HG02884 (cell line): Measurements from ENCODE around the gene CRADD.

Source experiments
- ATAC-seq: cut with Tn5 transposase; IDR thresholded peaks from one replicate; pipeline ENCODE4 v1.9.1; 2021; ENCODE audit warnings: mild to moderate bottlenecking, moderate library complexity; ENCODE audit not compliant: unreplicated experiment

CRADD gene

GRCh38 chr12:93734784-93735183 is 57.6 kb downstream of the CRADD start:
- ATAC-seq: no peak

- no peak for ATAC-seq
These were observed 59.5 kb downstream of the CRADD start for GRCh38 chr12:93736640-93737178.

GRCh38 chr12:93737457-93738198 is 60.5 kb downstream of the CRADD start:
- no peak for ATAC-seq

- no peak for ATAC-seq
These were observed 61.3 kb downstream of the CRADD start for GRCh38 chr12:93738199-93739058.

- ATAC-seq: no peak
These were observed 63.6 kb downstream of the CRADD start for GRCh38 chr12:93740751-93741150.

- ATAC-seq: peak; percentile 11
These were observed 64.5 kb downstream of the CRADD start for GRCh38 chr12:93741659-93742109.

GRCh38 chr12:93742110-93742934 is 65.1 kb downstream of the CRADD start:
- ATAC-seq: peak; percentile 87

- ATAC-seq: no peak
These were observed 66.2 kb downstream of the CRADD start for GRCh38 chr12:93743229-93743998.

- no peak for ATAC-seq
These were observed 67.0 kb downstream of the CRADD start for GRCh38 chr12:93743999-93744689.

GRCh38 chr12:93745286-93745685 is 68.1 kb downstream of the CRADD start:
- ATAC-seq: no peak

- ATAC-seq: no peak
These were observed 69.5 kb downstream of the CRADD start for GRCh38 chr12:93746572-93747168.

GRCh38 chr12:93748672-93749383 is 71.7 kb downstream of the CRADD start:
- ATAC-seq: no peak

GRCh38 chr12:93749515-93749914 is 72.3 kb downstream of the CRADD start:
- no peak for ATAC-seq

- no peak for ATAC-seq
These were observed 72.9 kb downstream of the CRADD start for GRCh38 chr12:93750056-93750455.

GRCh38 chr12:93751864-93752610 is 74.9 kb downstream of the CRADD start:
- no peak for ATAC-seq

- no peak for ATAC-seq
These were observed 76.1 kb downstream of the CRADD start for GRCh38 chr12:93753285-93753684.

GRCh38 chr12:93753838-93754429 is 76.8 kb downstream of the CRADD start:
- ATAC-seq: no peak
